Measurements from ENCODE around the gene UNC45B.
A peak's percentile ranks its signal among the peaks of the same experiment; 100 is the strongest.
"Not testable (repeated sequence)": the region's sequence is repeated elsewhere in the genome, so short reads cannot be mapped to it uniquely, and the experiment has no call there.

The UNC45B gene

DNA sequence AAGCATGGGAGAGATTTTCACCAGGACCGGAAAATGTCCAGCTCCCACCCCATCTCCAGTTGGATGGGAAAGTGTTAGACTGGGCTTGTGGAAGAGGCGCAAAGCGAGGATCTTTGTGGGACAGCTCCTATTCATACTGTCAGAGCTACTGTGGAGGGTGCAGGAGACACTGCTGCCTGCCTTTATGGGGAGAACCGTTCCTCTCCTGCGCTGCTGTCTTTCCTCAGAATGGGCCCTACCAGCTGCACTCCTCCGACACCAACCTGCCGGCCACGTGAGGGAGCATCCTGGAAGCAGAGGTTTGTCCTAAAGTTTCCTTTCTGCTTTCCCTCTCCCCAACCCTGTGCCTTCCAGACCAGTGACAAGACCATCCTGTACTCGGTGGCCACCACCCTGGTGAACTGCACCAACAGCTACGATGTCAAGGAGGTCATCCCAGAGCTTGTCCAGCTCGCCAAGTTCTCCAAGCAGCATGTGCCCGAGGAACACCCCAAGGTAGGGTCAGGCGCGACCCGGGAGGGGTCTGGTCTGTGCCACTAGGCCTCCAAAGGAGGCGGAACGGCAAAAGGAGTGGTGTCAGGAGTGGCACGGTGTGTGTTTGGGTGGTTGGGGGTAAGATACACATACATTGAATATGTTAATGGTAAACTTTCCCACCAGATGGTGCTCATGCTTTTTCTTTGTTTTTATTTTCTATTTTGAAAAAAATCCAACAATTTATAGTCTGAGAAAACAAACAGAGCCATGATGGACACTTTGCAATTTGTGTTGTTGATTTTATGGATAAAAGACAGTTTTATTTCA is 23.6 kb downstream of the UNC45B start:
- DNase-seq: peak; percentile 81

DNA sequence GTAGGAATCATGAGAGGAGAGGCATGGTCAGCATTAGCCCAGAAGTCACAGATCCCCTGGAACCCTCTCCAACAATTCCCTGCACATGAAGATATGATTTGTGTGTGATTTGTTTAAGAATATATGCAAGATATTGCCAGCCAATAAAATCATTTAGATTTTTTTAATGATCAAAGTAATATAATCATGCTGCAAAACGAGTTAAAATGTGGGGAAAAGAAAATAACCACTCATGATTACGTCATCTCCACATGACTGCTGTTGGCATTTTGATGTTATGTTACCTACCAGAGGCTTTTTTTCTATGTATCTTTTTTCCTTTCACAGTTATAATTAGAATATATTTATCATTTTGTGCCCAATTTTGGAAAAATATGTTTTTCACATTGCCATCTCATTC is 24.2 kb downstream of the UNC45B start:
- DNase-seq: peak; percentile 63

DNA sequence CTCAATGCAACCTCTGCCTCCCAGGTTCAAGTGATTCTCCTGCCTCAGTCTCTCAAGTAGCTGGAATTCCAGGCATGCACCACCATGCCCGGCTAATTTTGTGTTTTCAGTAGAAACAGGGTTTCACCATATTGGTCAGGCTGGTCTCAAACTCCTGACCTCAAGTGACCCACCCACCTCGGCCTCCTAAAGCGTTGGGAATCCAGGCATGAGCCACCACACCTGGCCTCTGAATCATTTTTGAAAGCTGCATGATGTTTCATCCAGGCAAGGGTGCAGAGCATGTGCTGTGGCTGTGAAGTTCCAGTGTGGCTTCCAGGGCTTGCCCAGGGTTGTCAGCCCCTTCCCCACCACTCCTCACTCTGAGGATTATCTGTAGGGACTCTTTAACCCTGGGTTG is 24.7 kb downstream of the UNC45B start:
- not testable (repeated sequence) for DNase-seq

DNA sequence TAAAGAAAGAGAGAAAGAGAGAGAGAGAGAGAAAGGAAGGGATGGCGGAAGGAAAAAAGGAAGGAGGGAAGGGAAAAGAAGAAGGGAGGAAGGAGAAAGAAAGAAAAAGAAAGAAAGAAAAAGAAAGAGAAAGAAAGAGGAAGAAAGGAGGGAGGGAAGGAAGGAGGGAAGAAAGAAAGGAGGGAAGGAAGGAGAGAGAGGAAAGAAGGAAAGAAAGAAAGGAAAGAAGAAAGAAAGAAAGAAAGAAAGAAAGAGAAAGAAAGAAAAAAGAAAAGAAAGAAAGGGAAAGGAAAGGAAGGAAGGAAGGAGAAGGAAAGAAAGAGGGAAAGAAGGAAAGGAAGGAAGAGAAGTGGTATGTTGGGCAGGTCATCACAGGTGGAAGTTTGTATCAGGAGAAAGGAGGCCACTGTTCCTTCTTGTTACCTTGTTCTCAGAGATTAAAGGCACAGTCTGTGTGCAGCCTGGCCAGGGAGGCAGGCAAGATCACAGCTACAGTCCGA is 27.3 kb downstream of the UNC45B start:
- DNase-seq: no peak

DNA sequence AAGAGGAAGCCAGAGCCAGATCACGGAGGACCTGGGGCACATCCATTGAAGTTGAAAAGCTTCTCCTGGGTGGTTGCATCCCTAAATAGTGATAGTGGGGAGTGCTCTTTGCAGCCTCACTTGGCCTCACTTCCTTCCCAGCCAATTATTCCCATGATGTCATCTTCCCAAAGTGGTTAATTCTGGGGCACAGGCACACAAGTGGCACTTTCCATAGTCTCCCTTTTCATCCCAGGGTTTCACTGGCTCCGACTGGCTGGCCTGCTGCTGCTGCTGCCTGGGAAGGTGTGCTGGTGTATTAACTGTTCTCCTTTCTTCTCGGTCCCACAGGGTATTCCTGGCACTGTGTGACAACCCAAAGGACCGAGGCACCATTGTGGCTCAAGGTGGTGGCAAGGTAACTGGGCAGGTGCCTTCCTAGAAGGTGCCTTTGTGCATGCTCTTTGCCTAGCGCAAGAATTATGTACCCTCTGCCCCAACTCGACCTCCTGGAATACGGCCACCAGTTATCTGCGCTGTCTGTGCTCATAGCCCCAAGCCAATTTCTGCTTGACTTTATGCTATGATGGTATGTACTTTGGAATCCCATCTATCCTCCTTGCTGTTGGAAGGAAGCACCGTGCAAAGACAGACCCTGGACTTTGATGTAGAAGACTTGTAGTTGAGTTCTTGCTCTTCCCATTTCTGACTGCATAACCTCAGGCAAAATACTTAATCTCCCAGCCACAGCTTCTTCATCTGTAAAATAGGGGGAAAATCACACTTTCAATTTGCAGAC is 28.2 kb downstream of the UNC45B start:
- DNase-seq: no peak

DNA sequence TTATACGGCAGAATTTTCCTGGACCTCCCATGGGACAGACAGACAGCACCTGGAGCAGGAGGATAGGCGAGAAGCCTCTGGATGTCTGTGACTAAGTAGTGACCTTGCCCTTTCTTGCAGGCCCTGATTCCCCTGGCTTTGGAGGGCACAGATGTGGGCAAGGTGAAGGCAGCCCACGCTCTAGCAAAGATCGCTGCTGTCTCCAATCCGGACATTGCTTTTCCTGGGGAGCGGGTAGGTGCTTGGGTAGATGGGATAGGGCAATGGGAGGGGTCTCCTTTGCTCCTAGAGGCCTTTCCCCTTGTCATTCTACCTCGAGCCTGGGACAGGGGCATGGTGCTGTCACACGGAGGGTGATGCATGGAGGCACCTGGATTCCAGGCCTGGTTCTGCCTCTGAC is 29.3 kb downstream of the UNC45B start:
- DNase-seq: no peak

DNA sequence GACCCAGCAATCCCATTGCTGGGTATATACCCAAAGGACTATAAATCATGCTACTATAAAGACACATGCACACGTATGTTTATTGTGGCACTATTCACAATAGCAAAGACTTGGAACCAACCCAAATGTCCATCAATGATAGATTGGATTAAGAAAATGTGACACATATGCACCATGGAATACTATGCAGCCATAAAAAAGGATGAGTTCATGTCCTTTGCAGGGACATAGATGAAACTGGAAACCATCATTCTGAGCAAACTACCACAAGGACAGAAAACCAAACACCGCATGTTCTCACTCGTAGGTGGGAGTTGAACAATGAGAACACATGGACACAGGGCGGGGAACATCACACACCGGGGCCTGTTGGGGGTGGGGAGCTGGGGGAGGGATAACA is 31.8 kb downstream of the UNC45B start:
- not testable (repeated sequence) for DNase-seq

DNA sequence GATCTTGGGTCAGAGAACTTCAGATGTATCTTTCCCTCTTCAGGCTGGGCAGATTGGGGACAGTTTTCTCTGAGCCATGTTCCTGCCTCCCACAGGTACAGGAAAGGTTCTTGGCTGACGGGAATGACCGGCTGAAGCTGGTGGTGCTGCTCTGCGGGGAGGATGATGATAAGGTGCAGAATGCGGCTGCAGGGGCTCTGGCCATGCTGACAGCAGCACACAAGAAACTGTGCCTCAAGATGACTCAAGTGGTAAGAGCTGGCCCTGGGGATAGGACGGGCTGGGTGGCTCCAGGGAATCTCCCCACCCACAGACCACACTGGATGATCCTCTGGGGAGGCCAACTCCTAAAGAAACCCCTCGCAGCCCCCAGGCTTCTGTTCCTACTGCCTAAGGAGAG is 35.7 kb downstream of the UNC45B start:
- no peak for DNase-seq

DNA sequence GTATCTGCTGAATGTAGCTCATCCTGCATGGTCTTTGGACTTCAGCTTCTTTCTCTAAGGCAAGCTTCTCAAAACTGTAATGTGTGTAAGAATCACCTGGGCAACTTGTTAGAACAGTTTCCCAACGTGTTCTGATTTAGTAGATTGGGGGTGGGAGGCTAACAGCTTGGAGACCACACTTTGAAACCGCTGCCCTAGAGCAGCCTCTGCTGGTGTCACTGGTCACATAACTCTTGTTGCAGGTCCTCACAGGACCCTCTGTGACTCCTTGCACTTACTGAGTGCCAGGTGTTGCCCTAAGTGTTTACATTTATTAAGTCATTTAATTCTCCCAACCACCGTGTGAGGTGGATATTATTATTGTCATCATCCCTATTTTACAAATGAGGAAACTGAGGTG is 36.7 kb downstream of the UNC45B start:
- DNase-seq: no peak

DNA sequence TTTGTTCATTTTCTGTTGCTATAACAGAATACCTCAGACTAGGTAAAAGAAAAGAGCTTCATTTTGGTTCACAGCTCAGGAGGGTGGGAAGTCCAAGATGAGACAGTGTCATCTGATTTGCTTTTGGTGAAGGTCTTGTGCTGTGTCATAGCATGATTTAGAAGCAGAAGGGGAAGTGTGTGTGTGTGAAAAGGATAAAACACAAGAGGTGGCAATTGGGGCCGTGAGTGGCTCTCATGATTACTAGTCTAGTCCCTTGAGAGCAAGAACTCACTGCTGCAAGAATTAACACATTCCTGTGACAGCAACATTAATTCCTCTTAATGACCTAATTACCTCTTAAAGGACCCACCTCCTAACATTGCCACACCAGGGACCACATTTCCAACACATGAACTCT is 38.2 kb downstream of the UNC45B start:
- no peak for DNase-seq

DNA sequence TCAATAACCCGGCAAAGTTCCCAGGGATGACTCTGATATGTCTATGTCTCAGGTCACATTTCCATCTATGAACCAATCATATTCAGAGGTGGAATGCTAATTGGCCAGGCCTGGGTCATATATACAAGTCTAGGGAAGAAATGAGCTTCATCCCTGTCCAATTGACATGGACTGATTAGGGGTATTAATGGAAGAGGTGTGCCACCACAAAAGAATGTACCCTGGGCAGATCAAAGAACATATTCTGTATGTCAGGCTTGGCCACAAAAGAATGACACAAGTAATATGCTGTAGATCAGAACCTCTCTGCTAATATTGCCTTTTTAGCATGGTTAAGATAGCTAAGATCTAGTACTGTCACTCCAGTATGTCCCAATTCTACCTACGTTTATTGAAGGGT is 39.9 kb downstream of the UNC45B start:
- no peak for DNase-seq

DNA sequence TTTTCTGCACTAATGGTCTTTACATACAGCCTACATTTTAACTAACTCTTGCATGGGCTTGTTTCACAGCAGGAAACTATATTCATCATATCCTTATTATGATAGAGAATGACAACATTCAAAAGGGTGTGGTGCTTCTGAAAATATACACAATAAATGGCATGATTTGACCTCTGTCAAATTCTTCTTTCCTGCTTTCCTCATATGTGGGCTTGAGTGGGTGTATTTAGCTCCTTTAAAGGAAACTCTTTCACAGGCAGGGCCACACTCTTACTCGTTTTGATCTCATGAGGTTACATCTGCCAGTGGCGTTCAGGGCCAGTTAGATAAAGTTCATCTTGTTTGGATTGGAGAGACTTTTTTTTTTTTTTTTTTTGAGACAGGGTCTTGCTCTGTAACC is 40.5 kb downstream of the UNC45B start:
- peak; percentile 29 for DNase-seq

DNA sequence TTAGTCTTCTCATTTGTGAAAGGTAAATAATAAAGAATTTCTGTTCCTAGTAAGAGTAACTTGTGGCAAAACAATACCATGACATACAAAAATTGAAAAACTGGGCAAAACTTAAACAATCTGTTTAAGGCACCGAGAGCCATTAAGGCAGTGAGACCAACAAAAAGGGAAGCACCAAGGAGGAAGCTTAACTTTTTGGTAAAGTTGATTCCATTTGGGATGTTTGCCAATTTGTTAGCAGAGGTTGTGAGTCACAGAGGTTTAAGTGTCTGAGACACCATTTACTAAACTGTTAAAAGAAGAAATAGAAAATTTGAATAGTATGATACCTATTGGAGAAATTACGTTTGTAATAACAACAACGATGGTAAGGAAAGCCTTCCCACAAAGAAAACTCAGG is 41.7 kb downstream of the UNC45B start:
- no peak for DNase-seq

DNA sequence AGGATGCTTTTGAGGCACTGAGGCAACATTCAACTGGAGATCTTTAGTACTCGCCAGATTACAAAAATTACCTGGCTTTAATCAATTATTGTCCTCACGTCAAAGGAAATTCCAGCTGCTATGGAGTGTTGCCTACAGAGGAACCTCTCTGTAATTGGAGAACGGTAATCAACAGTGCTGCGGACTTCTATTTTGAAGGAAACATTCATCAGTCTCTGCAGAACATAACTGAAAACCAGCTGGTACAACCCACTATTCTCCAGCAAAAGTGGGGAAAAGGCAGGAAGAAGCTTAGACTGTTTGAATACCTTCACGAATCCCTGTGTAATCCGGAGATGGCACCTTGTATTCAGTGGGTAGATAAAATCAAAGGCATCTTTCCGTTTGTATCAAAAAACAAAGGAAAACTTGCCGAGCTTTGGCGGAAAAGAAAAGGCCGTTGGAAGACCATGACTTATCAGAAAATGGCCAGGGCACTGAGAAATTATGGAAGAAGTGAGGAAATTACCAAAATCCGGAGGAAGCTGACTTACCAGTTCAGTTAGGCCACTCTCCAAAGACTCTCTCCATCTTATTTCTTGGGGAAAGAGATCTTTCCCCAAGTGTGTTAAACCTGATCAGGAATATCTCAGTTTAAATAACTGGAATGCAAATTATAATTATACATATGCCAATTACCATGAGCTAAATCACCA is 43.5 kb downstream of the UNC45B start:
- no peak for DNase-seq

DNA sequence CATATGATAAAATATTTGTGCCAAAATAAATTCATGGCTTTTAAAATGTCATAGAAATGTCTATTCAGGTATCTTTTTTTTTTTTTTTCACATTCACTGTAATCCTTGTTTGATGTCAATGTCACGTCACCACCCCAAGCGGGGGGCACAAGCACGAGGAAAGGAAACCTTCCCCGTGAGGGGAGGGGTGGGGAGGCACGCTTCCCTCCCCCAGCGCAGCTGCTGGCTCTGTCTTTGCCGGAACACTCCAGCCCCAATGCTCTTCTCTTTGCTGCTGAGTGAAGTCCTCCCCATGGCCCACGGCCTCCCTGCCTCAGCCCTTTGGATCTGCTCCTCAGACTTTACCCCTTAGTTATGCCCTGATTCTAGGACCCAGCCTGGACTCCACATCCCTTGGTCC is 45.1 kb downstream of the UNC45B start:
- no peak for DNase-seq

DNA sequence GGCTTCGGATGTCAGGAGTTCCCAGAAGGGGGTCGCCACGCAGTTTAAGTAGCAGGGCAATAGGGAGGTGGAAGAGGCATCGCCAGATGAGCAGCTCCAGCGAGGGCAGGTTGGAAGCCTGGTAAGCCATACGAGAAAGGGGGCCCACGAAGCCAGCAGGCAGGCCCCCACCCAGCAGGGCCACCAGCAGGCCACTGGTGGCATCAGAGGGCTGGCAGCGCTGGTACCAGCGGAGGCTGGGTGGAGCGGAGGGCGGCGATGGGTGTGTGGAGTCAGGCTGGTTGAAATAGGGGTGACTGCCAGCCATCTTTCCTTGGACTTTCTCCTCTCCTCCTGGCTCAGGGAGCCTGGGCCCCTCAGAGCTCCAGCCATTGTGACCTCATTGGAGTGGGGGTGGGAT is 46.4 kb downstream of the UNC45B start, which contains the start of gene SLC35G3:
SLC35G3 (minus strand) TSS at position 393 of the 400 bp plus-strand sequence; CDS start at position 307, 86 bp downstream.
- not testable (repeated sequence) for DNase-seq

DNA sequence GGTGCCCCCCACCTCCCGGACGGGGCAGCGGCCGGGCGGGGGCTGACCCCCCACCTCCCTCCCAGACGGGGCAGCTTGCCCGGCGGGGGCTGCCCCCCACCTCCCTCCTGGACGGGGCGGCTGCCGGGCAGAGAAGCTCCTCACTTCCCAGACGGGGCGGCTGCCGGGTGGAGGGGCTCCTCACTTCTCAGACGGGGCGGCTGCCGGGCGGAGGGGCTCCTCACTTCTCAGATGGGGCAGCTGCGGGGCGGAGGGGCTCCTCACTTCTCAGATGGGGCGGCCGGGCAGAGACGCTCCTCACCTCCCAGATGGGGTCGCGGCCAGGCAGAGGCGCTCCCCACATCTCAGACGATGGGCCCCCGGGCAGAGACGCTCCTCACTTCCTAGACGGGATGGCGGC is 47.4 kb downstream of the UNC45B start:
- DNase-seq: not testable (repeated sequence)

DNA sequence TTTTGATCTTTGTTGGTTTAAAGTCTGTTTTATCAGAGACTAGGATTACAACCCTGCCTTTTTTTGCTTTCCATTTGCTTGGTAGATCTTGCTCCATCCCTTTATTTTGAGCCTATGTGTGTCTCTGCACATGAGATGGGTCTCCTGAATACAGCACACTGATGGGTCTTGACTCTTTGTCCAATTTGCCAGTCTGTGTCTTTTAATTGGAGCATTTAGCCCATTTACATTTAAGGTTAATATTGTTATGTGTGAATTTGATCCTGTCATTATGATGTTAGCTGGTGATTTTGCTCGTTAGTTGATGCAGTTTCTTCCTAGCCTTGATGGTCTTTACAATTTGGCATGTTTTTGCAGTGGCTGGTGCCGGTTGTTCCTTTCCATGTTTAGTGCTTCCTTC is 55.0 kb downstream of the UNC45B start:
- DNase-seq: not testable (repeated sequence)

DNA sequence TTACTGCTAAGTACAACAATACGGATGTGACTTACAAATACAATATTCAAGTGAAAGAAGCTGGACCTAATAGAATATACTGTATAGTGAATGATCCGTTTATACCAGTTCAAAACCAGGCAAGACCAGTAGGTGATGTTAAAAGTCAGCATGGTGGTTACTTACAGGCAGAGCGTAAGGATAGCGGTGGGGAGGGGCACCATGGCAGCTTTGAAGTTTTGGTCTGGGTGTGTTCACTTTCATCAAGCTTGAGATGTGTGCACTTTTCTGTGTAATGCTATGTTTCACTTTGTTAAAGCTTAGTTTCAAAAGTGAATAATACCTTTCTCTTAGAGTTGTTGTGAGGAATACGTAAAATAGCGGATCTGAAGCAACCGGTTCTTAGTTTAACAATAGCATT is 63.1 kb downstream of the UNC45B start:
- DNase-seq: peak; percentile 48

DNA sequence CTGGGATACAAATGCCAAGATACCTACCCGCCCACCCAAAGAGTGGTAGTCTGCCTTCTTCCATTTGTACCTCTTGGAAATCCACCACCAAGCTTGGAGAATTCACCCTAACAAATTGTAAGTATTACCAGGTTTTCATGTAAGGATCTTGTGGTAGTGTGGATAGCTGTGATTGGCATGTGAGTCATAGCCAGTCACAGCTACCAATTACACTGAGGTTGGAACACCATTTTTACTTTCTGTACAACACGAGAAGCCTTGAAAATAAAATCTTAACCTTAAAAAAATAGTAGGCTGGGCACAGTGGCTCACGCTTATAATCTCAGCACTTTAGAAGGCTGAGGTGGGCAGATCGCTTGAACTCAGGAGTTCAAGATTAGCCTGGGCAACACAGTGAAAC is 65.1 kb downstream of the UNC45B start:
- DNase-seq: no peak

DNA sequence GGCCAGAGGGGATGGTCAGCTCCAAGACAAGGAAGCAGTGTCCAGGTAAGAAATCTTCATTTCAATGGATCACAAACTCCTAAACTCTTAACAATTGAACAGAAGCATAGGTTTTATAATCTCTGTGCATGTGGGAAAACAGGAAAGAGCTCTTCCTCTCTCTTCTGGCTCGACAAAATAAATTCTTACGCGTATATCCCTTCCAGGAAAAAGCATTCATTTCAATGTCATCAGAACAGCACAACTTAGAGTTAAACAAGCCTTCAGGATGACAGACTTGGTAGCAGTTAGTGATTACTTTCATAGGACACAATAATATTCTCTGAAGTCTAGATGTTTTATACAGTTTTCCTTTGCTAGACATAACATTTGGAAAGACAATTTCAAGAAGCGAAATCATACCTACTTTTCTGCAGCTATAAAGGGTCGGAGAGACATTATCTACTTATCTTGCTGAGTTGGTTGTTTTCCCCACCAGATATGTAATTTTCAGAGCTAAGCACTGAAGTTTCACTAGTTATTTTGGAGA is 65.9 kb downstream of the UNC45B start:
- no peak for DNase-seq

DNA sequence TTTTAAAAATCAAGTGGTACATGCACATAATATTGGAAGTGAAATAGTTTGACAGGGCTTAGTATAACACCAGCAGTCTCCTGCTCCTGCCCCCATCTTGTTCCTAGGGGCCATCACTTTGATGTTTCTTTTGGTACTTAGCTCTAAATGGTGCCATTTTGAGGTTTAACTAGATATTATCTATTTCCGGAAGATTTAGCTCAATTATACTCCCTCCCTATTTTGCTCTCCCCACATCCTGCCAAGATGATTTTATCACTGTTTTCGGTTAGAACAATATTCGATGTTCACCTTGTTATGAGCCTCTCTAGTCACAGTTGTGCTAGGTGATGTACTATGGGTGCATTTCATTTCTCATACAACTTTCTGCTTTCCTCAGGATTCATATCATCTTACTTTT is 66.6 kb downstream of the UNC45B start:
- DNase-seq: peak; percentile 90

DNA sequence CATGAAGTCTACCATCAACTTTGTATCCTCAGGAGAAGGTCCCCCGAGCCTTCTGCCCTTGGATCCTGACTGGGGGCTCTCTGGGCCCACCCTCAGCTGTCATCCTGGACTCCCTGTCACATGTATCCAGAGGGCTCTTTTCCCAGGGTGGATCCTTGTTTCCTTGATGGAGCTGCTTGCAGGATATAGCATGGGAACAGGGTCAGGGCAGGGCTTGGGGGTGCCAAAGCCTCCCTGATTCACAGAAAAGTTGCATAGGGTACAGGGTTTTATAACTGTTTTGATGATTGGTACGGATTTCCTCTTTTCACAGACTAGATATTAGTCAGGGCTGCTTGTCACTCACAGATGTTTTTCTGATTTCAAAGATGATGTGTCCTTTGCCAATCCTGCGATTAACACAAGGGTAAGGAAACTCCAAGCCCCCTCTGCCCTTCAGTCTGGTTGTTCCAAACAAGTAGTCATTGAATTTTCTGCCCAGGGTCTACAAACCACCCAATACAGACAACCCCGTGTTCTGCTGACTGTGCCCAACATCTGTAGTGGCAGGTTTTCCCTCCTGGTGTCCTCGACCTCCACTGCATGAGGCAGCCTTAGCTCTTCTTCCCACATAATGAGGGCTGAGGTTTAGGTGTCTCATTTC is 67.1 kb downstream of the UNC45B start:
- DNase-seq: peak; percentile 51

Data from CD4-positive, alpha-beta T cell treated with Interleukin-17A for 1 hour (primary cell).